Measurements from ENCODE around the gene ZNF892.
"Not testable (repeated sequence)": the region's sequence is repeated elsewhere in the genome, so short reads cannot be mapped to it uniquely, and the experiment has no call there.

DNA sequence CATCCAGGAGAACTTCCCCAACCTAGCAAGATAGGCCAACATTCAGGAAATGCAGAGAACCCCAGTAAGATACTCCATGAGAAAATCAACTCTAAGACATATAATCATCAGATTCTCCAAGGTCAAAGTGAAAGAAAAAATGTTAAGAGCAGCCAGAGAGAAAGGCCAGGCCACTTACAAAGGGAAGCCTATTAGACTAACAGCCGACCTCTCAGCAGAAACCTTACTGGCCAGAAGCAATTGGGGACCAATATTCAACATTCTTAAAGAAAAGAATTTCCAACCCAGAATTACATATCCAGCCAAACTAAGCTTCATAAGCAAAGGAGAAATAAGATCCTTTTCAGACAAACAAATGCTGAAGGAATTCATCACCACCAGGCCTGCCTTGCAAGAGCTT, 34.8 kb downstream of the ZNF892 start:
- not testable (repeated sequence) for TF ChIP-seq PTBP1 (IDR thresholded peaks at IDR 0.05; ENCODE audit: low read depth, low read length, poor library complexity, severe bottlenecking); ZZZ3 (CRISPR knock-in tag; IDR thresholded peaks at IDR 0.05; ENCODE audit: borderline replicate concordance); POLR2AphosphoS5 (IDR thresholded peaks at IDR 0.05; ENCODE audit: low read depth, low read length); GTF2F1 (IDR thresholded peaks at IDR 0.05; ENCODE audit: low read length); GATAD2A (CRISPR knock-in tag; IDR thresholded peaks at IDR 0.05); FOXA1 (IDR thresholded peaks at IDR 0.05); FOXA1 (CRISPR knock-in tag; IDR thresholded peaks at IDR 0.05); RNF2 (conservative IDR thresholded peaks at IDR 0.05; ENCODE audit: low read depth); KDM1A (CRISPR knock-in tag; IDR thresholded peaks at IDR 0.05)
- TF ChIP-seq, protein P1, sequence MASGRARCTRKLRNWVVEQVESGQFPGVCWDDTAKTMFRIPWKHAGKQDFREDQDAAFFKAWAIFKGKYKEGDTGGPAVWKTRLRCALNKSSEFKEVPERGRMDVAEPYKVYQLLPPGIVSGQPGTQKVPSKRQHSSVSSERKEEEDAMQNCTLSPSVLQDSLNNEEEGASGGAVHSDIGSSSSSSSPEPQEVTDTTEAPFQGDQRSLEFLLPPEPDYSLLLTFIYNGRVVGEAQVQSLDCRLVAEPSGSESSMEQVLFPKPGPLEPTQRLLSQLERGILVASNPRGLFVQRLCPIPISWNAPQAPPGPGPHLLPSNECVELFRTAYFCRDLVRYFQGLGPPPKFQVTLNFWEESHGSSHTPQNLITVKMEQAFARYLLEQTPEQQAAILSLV (CRISPR knock-in tag; IDR thresholded peaks at IDR 0.05; ENCODE audit: borderline replicate concordance) = not testable (repeated sequence)
- TF ChIP-seq, protein P2, sequence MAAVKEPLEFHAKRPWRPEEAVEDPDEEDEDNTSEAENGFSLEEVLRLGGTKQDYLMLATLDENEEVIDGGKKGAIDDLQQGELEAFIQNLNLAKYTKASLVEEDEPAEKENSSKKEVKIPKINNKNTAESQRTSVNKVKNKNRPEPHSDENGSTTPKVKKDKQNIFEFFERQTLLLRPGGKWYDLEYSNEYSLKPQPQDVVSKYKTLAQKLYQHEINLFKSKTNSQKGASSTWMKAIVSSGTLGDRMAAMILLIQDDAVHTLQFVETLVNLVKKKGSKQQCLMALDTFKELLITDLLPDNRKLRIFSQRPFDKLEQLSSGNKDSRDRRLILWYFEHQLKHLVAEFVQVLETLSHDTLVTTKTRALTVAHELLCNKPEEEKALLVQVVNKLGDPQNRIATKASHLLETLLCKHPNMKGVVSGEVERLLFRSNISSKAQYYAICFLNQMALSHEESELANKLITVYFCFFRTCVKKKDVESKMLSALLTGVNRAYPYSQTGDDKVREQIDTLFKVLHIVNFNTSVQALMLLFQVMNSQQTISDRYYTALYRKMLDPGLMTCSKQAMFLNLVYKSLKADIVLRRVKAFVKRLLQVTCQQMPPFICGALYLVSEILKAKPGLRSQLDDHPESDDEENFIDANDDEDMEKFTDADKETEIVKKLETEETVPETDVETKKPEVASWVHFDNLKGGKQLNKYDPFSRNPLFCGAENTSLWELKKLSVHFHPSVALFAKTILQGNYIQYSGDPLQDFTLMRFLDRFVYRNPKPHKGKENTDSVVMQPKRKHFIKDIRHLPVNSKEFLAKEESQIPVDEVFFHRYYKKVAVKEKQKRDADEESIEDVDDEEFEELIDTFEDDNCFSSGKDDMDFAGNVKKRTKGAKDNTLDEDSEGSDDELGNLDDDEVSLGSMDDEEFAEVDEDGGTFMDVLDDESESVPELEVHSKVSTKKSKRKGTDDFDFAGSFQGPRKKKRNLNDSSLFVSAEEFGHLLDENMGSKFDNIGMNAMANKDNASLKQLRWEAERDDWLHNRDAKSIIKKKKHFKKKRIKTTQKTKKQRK (IDR thresholded peaks at IDR 0.05; ENCODE audit: low read length) = not testable (repeated sequence)
- TF ChIP-seq, protein P3, sequence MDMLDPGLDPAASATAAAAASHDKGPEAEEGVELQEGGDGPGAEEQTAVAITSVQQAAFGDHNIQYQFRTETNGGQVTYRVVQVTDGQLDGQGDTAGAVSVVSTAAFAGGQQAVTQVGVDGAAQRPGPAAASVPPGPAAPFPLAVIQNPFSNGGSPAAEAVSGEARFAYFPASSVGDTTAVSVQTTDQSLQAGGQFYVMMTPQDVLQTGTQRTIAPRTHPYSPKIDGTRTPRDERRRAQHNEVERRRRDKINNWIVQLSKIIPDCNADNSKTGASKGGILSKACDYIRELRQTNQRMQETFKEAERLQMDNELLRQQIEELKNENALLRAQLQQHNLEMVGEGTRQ (IDR thresholded peaks at IDR 0.05; ENCODE audit: low read depth, low read length) = not testable (repeated sequence)
- TF ChIP-seq, protein P3 (CRISPR knock-in tag; IDR thresholded peaks at IDR 0.05; ENCODE audit: borderline replicate concordance) = not testable (repeated sequence)
